GM21381 (cell line): ENCODE data around the gene BIRC3.
"Not testable (repeated sequence)": the region's sequence is repeated elsewhere in the genome, so short reads cannot be mapped to it uniquely, and the experiment has no call there.

Source experiments
- ATAC-seq: cut with Tn5 transposase; IDR thresholded peaks from one replicate; pipeline ENCODE4 v1.9.1; 2021; ENCODE audit warnings: mild to moderate bottlenecking, moderate library complexity; ENCODE audit not compliant: unreplicated experiment

BIRC3 gene

GRCh38 chr11:102367364-102367763, 50.1 kb downstream of the BIRC3 start:
- no peak for ATAC-seq

GRCh38 chr11:102368472-102368871, 51.2 kb downstream of the BIRC3 start:
- ATAC-seq = peak; percentile 100

- ATAC-seq = not testable (repeated sequence)
These were observed 57.5 kb downstream of the BIRC3 start for GRCh38 chr11:102374633-102375424.

DNA sequence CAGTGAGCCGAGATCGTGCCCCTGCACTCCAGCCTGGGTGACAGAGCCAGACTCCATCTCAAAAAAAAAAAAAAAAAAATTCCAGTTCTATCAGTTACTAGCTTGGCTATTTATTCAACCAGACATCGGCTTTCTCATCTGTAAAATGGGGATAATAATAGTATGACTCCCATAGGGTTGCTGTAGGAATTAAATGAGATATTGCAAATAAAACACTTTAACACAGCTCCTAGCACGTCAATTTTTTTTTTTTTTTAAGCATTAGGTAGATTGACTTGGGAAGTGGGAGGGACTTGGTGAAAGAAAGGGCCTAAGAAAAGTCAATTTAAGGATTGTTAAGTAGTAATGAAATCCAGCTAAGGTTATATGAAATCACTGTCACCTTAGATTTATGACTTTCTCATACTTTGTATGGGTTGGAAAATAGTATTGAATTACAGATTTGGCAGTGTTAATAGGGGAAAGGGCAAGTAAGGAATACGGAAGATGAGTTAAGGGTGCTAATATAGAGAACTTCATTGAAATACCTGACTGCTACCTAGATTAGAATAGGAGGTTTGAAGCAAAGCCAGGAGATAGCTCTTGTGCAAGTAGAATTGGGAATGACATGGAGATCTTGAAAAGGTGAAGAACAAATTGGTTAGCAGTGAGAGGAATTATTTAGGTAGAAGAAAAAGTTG, 58.6 kb downstream of the BIRC3 start:
- ATAC-seq = no peak

- no peak for ATAC-seq
These were observed 60.6 kb downstream of the BIRC3 start for GRCh38 chr11:102377891-102378290.

GRCh38 chr11:102378818-102379217, 61.5 kb downstream of the BIRC3 start:
- ATAC-seq = no peak

DNA sequence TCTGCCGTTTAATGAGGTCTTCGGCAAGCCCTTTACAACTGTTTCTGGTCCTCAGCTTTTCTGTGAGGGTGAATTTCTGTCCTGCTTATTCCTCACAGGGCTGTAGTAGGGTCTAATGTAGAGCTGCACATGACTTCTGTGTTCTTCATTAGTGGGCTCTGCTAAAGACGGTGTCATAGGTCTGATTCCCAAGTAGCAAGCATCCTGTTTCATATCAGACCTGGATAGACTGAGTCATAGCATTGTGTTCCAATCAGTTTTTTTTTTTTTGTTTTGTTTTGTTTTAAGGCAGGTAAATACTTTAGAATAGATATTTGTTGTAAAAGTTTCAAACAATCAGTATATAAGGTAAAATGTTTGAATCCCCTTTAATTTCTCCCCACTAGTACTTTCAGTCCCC, 65.1 kb downstream of the BIRC3 start:
- ATAC-seq = no peak

- ATAC-seq = no peak
These were observed 66.6 kb downstream of the BIRC3 start for GRCh38 chr11:102383839-102384238.

DNA sequence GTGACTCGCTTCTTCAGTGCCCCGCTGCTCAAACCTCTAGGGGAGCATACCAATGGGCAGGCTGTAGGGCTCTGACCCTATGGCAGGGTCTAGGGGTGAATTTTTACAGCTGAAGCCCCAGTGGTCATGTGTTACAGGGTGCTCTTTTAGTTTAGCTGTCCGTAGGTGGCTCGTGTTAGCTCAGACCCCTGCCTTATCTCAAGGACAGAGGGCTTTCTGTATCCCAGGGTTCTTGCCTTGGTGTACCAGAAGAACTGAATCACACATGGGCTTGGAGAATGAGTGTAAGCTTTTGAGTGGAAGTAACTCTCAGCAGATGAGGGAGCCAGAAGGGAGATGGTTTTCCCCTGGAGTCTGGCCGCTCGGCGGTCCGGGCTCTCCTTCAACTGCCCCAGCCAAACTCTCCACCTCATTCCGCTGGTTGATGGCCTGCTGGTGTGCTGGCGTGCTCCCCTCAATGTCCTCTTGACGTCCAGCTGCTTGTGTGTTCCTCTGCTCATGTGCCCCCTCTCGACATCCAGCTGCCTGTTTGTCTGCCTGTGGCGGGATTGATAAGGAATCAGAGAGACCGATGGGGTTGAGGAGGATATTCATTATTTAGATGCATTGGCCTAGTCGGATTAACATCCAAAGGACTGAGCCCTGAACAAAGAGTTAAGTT, 67.3 kb downstream of the BIRC3 start:
- ATAC-seq = no peak

- ATAC-seq = no peak
These were observed 68.1 kb downstream of the BIRC3 start for GRCh38 chr11:102385085-102386007.

GRCh38 chr11:102386136-102386734, 69.0 kb downstream of the BIRC3 start:
- ATAC-seq = no peak

GRCh38 chr11:102387043-102387781, 69.9 kb downstream of the BIRC3 start:
- no peak for ATAC-seq
